GM12878 (cell line): ENCODE results near the gene RNF31.

Experiments used
- POLR2A ChIP-seq: IDR thresholded peaks from 2 replicates; pipeline ENCODE4 v1.6.1; 2011; ENCODE audit warnings: low read depth, mild to moderate bottlenecking, low read length
- SUPT20H ChIP-seq: IDR thresholded peaks from 2 replicates; pipeline ENCODE4 v1.6.1; 2011; ENCODE audit warnings: low read depth, mild to moderate bottlenecking, low read length, moderate library complexity, borderline replicate concordance; ENCODE audit not compliant: control insufficient read depth

GRCh38 chr14:24204163-24205146, 57.2 kb downstream of the RNF31 start:
- TF ChIP-seq SUPT20H = no peak
- TF ChIP-seq POLR2A = no peak
